GM12891 (cell line): Measurements from ENCODE around the gene FARS2.

ENCODE experiments used
- POLR2A ChIP-seq: IDR thresholded peaks from 2 replicates; pipeline ENCODE4 v1.6.1; 2011; ENCODE audit warnings: low read depth, low read length, control low read depth
- POLR2AphosphoS5 ChIP-seq: IDR thresholded peaks from 2 replicates; pipeline ENCODE4 v1.6.1; 2011; ENCODE audit warnings: low read depth, low read length, control low read depth
- POU2F2 ChIP-seq: IDR thresholded peaks from 2 replicates; pipeline ENCODE4 v1.6.1; 2011; ENCODE audit warnings: low read depth, mild to moderate bottlenecking, control low read depth, low read length, moderate library complexity
- SPI1 ChIP-seq: IDR thresholded peaks from 2 replicates; pipeline ENCODE4 v1.6.1; 2011; ENCODE audit warnings: low read depth, low read length, control low read depth

- no peak for TF ChIP-seq POLR2A
- no peak for TF ChIP-seq POLR2AphosphoS5
- TF ChIP-seq SPI1 = no peak
- no peak for TF ChIP-seq POU2F2
Measured at GRCh38 chr6:5285526-5285925, 24.2 kb downstream of the FARS2 start.
